HG02885 (cell line): Measurements from ENCODE around the gene SLC25A10.
"Not testable (repeated sequence)": the region's sequence is repeated elsewhere in the genome, so short reads cannot be mapped to it uniquely, and the experiment has no call there.

Experiments used
- ATAC-seq: cut with Tn5 transposase; IDR thresholded peaks from one replicate; pipeline ENCODE4 v1.9.1; 2021; ENCODE audit warnings: mild to moderate bottlenecking; ENCODE audit not compliant: unreplicated experiment, poor library complexity

SLC25A10 gene

GRCh38 chr17:81717766-81718089 lies 5.6 kb downstream of the SLC25A10 start:
- ATAC-seq: no peak

- no peak for ATAC-seq
Measured at GRCh38 chr17:81719410-81720266, 7.6 kb downstream of the SLC25A10 start.

GRCh38 chr17:81720267-81721071 lies 8.4 kb downstream of the SLC25A10 start:
- no peak for ATAC-seq

- ATAC-seq: no peak
Measured at GRCh38 chr17:81722184-81723120, 10.4 kb downstream of the SLC25A10 start.

GRCh38 chr17:81723651-81724209 lies 11.6 kb downstream of the SLC25A10 start:
- no peak for ATAC-seq

- ATAC-seq: no peak
Measured at GRCh38 chr17:81725439-81725838, 13.4 kb downstream of the SLC25A10 start.

- no peak for ATAC-seq
Measured at GRCh38 chr17:81726004-81726403, 13.9 kb downstream of the SLC25A10 start.

GRCh38 chr17:81727324-81728031 lies 15.4 kb downstream of the SLC25A10 start:
- no peak for ATAC-seq

- peak; percentile 61 for ATAC-seq
Measured at GRCh38 chr17:81733507-81734404, 21.7 kb downstream of the SLC25A10 start.

- no peak for ATAC-seq
Measured at GRCh38 chr17:81734405-81735263, 22.6 kb downstream of the SLC25A10 start.

- no peak for ATAC-seq
Measured at GRCh38 chr17:81735264-81736102, 23.4 kb downstream of the SLC25A10 start.

- no peak for ATAC-seq
Measured at GRCh38 chr17:81737947-81738800, 26.1 kb downstream of the SLC25A10 start.

- ATAC-seq: no peak
Measured at GRCh38 chr17:81738801-81739393, 26.8 kb downstream of the SLC25A10 start.

GRCh38 chr17:81739593-81739992 lies 27.5 kb downstream of the SLC25A10 start:
- ATAC-seq: not testable (repeated sequence)

- ATAC-seq: no peak
Measured at GRCh38 chr17:81740395-81740961, 28.4 kb downstream of the SLC25A10 start.
